Measurements from ENCODE around the gene ZSCAN21. TPM values are rescaled to one million over a fixed set of nuclear protein-coding genes. Genes with fewer than 3 reads are reported as not detected.
A peak's percentile ranks its signal among the peaks of the same experiment; 100 is the strongest.

ZSCAN21 gene
- total RNA-seq, 2 donors from 2014 or later, result 22.7 to 25.1 TPM

DNA sequence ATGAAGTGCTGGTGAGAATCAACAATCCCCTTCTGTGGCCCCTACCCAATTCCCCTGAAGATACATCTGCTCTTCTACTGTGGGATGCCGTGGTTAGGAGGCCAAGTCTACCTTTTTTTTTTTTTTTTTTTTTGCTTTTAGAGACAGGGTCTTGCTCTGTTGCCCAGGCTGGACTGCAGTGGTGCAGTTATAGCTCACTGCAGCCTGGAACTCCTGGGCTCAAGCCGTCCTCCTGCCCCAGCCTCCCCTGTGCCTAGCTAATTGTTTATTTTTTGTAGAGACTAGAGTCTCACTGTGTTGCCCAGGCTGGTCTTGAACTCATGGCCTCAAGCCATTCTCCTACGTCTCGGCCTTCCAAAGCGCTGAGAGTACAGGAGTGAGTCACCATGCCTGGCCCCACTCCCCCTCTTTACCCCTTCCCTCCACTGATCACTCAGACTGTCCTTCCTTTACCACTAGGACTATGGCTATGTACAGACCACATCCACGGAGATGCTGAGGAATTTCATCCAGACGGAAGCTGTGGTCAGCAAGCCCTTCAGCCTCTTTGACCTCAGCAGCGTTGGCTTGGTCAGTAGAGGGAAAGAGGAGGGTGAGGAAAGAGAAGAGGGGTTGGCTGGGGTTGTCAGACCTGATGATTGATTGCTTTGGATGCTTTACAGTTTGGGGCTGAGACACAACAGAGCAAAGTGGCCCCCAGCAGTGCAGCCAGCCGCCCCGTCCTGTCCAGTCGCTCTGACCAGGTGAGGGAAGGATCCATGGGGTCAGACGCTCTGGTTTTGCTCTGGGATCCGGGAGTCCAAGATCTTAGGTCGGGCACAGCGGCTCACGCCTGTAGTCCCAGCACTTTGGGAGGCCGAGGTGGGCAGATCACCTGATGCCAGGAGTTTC is 53.6 kb downstream of the ZSCAN21 start:
- no peak for DNase-seq
- Histone ChIP-seq H3K9me3 (ENCODE audit: control insufficient read depth, low read length) (no peaks in the 10 kb centered on the region), H3K4me3 (ENCODE audit: low read length) (peak overlapping the region; percentile 92), H3K4me1 (ENCODE audit: control insufficient read depth, insufficient read depth, low read length) (peaks cover 6% of the 10 kb centered on the region), H3K27ac (ENCODE audit: low read depth, low read length) (no peak overlapping the region), H3K9ac (ENCODE audit: extremely low read depth, low read length, poor library complexity, severe bottlenecking) (peak overlapping the region; percentile 100), H3K36me3 (ENCODE audit: control insufficient read depth, insufficient read depth, low read length) (peaks cover 44% of the 10 kb centered on the region), H3K27me3 (ENCODE audit: control insufficient read depth, insufficient read depth, low read length, poor library complexity, severe bottlenecking) (no peaks in the 10 kb centered on the region)
- 74 to 90% methylated on average over 10 to 17 of the region's 17 CpGs for WGBS, 2 experiments (ENCODE audit: insufficient coverage in 1 of 2, insufficient read length in 1 of 2)
- Mint-ChIP-seq H3K27me3 (ENCODE audit: insufficient read depth) (no peaks in the 10 kb centered on the region), H3K9me3 (no peaks in the 10 kb centered on the region), H3K4me1 (peaks cover 17% of the 10 kb centered on the region), H3K36me3 (ENCODE audit: low read depth) (peaks cover 59% of the 10 kb centered on the region), H3K27ac (peak overlapping the region; percentile 97), H3K4me3 (peak overlapping the region; percentile 89)
- TF ChIP-seq, protein P1, sequence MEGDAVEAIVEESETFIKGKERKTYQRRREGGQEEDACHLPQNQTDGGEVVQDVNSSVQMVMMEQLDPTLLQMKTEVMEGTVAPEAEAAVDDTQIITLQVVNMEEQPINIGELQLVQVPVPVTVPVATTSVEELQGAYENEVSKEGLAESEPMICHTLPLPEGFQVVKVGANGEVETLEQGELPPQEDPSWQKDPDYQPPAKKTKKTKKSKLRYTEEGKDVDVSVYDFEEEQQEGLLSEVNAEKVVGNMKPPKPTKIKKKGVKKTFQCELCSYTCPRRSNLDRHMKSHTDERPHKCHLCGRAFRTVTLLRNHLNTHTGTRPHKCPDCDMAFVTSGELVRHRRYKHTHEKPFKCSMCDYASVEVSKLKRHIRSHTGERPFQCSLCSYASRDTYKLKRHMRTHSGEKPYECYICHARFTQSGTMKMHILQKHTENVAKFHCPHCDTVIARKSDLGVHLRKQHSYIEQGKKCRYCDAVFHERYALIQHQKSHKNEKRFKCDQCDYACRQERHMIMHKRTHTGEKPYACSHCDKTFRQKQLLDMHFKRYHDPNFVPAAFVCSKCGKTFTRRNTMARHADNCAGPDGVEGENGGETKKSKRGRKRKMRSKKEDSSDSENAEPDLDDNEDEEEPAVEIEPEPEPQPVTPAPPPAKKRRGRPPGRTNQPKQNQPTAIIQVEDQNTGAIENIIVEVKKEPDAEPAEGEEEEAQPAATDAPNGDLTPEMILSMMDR (conservative IDR thresholded peaks at IDR 0.05), result no peak

DNA sequence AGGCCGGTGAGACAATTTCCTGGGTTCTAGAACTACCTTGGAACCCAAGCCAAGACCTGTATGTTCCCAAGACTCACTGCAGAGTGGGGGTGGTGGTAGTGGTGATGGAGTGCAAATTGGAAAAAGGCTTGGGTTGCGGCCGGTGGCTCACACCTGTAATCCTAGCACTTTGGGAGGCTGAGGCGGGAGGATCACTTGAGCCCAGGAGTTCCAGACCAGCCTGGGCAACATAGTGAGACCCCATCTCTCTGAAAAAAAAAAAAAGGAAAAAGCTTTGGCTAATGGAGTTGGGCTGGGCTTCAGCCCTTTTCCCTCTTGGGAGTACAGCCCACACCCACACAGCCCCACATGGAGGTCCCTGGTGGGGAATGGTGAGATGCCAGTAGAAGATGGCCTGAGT is 56.0 kb downstream of the ZSCAN21 start:
- WGBS, 2 experiments (ENCODE audit: insufficient coverage in 1 of 2, insufficient read length in 1 of 2), result 90 to 100% methylated on average over 1 to 4 of the region's 4 CpGs

DNA sequence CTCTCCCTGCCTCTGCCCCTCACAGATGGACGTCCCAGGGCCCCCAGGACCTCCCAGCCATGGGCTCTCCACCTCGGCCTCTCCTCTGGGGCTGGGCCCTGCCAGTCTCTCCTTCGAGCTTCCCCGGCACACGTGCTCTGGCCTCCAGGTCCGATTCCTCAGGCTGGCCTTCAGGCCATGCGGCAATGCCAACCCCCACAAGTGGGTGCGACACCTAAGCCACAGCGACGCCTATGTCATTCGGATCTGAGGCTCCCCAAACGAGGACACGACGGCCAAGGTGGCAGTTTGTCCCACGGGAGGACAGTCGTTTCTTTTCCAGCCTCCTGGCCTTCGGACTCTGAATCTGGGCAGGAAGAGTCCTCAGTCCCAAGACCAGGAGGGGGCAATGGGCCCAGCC is 57.1 kb downstream of the ZSCAN21 start:
- no peak overlapping the region for H3K4me3 ChIP-seq (ENCODE audit: low read length)
- no peaks in the 10 kb centered on the region for H3K4me1 ChIP-seq (ENCODE audit: control insufficient read depth, insufficient read depth, low read length)
- no peaks in the 10 kb centered on the region for H3K9me3 ChIP-seq (ENCODE audit: control insufficient read depth, low read length)
- Mint-ChIP-seq H3K9me3 (no peaks in the 10 kb centered on the region), H3K4me1 (no peaks in the 10 kb centered on the region), H3K4me3 (no peak overlapping the region), H3K36me3 (ENCODE audit: low read depth) (peaks cover 71% of the 10 kb centered on the region), H3K27ac (no peak overlapping the region), H3K27me3 (ENCODE audit: insufficient read depth) (no peaks in the 10 kb centered on the region)
- H3K9ac ChIP-seq (ENCODE audit: extremely low read depth, low read length, poor library complexity, severe bottlenecking), result no peak overlapping the region
- no peak for DNase-seq
- TF ChIP-seq, protein P1 (conservative IDR thresholded peaks at IDR 0.05), result no peak
- no peak overlapping the region for H3K27ac ChIP-seq (ENCODE audit: low read depth, low read length)
- H3K27me3 ChIP-seq (ENCODE audit: control insufficient read depth, insufficient read depth, low read length, poor library complexity, severe bottlenecking), result no peaks in the 10 kb centered on the region
- peaks cover 53% of the 10 kb centered on the region for H3K36me3 ChIP-seq (ENCODE audit: control insufficient read depth, insufficient read depth, low read length)
- 89 to 93% methylated on average over 16 to 17 of the region's 17 CpGs for WGBS, 2 experiments (ENCODE audit: insufficient coverage in 1 of 2, insufficient read length in 1 of 2)

More for the DNA sequence above, 56.0 kb downstream of the ZSCAN21 start:
- Mint-ChIP-seq H3K27me3 (ENCODE audit: insufficient read depth) (no peaks in the 10 kb centered on the region), H3K27ac (no peak overlapping the region), H3K9me3 (no peaks in the 10 kb centered on the region), H3K4me3 (no peak overlapping the region), H3K36me3 (ENCODE audit: low read depth) (peaks cover 60% of the 10 kb centered on the region), H3K4me1 (no peaks in the 10 kb centered on the region)
- Histone ChIP-seq H3K4me1 (ENCODE audit: control insufficient read depth, insufficient read depth, low read length) (no peaks in the 10 kb centered on the region), H3K27ac (ENCODE audit: low read depth, low read length) (no peak overlapping the region), H3K4me3 (ENCODE audit: low read length) (no peak overlapping the region), H3K27me3 (ENCODE audit: control insufficient read depth, insufficient read depth, low read length, poor library complexity, severe bottlenecking) (no peaks in the 10 kb centered on the region), H3K9ac (ENCODE audit: extremely low read depth, low read length, poor library complexity, severe bottlenecking) (no peak overlapping the region), H3K36me3 (ENCODE audit: control insufficient read depth, insufficient read depth, low read length) (peaks cover 43% of the 10 kb centered on the region), H3K9me3 (ENCODE audit: control insufficient read depth, low read length) (no peaks in the 10 kb centered on the region)
- DNase-seq, result no peak
- TF ChIP-seq, protein P1 (conservative IDR thresholded peaks at IDR 0.05), result no peak
